Retinal pigment epithelial cell (primary cell): ENCODE data around the gene SLC6A14.

Experiments
- DNase-seq: peaks from one replicate; pipeline ENCODE4 v3.0.0-alpha.2; 2010; ENCODE audit warnings: low read depth
- H3K4me3 ChIP-seq: 2 replicates; pipeline ENCODE4 v1.5.1; 2011; ENCODE audit warnings: mild to moderate bottlenecking, low read length, control low read depth, moderate library complexity
- CTCF ChIP-seq: conservative IDR thresholded peaks from 2 replicates; pipeline ENCODE4 v1.5.1; 2011; ENCODE audit warnings: low read depth, low read length, control low read depth, inconsistent platforms

SLC6A14 gene

GRCh38 chrX:116417968-116418367 is 18.4 kb upstream of the SLC6A14 start:
- TF ChIP-seq CTCF = no peak
- no peak overlapping the region for H3K4me3 ChIP-seq
- DNase-seq = no peak

DNA sequence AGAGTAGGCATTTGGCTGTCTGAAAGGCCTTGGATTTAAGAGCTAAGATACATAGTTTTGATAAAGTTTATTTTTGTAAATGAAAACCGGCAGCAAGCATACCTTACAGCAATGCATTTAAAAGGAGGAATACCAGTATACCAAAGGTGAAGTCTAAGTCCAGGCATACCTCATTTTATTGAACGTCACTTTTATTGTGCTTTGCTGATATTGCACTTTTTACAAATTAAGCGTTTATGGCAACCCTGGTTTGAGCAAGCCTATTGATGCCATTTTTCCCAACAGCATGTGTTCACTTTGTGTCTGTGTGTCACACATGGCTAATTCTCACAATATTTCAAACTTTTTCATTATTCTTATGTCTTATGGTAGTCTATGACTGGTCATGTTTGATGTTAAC is 8.4 kb upstream of the SLC6A14 start:
- TF ChIP-seq CTCF = no peak
- DNase-seq = no peak
- no peak overlapping the region for H3K4me3 ChIP-seq

DNA sequence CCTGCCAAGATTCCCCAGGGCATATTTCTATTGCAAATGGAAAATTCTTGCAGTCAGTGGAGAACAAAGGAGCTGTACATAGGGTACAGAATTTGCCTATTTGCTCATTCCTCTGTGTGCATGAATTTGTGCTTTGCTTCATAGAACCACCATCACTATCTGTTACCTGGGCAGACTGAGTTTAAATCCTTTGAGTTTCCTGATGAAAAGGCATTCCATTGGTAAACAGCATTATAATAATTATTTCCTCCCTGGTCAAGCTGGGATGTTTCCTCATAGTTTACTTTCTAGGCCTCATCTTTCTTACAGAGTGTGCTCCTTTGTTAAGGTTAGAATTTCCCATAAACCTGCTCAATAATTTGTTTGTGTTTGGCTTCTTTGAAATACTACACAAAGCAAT is 809 bp upstream of the SLC6A14 start:
- H3K4me3 ChIP-seq = no peak overlapping the region
- no peak for DNase-seq
- no peak for TF ChIP-seq CTCF

- TF ChIP-seq CTCF = no peak
Measured at GRCh38 chrX:116449156-116449555, 12.8 kb downstream of the SLC6A14 start.

DNA sequence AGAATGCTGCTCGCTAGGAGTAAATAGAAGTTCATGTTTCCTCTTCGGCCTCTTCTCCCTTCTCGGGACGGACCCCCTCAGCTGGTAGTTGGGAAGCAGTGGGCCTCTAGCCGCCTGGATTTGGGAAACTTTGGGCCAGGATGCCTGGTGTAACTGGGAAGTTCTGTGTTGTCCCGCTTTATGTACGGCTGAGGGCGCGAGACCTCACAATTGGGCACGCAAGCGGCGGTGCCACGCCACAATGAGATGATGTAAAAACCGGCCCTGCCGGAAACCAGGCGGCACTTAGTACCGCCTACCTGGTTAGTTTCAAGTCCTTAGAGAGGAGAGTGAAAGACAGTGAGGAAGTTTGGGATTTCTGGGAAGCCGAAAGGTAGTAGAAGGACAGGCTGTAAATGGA is 26.4 kb downstream of the SLC6A14 start, which contains the start of gene CT83:
CT83 (minus strand) TSS at position 155 of the 400 bp plus-strand sequence; CDS start at position 35, 120 bp downstream.
- DNase-seq = no peak
- no peak within 1 kb of the TSS for H3K4me3 ChIP-seq
- TF ChIP-seq CTCF = no peak

More at GRCh38 chrX:116449156-116449555, 12.8 kb downstream of the SLC6A14 start:
- DNase-seq = peak; percentile 6
- H3K4me3 ChIP-seq = no peak overlapping the region

DNA sequence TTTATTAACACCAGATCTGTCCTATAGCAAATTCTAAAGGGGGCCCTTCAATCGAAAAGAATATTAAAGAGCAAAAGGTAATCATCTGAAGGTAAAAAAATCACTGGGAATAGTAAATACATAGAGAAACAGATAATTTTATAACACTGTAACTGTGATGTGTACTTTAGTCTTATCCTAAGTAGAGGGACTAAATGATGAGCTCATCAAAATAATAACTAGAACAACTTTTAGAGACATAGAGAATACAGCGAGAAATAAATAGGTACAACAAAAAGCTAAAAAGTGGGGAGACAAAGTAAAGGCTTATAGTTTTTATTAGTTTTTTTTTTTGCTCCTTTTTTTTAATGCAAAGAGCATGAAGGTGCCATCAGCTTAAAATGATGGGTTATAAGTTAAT is 43.7 kb downstream of the SLC6A14 start:
- no peak for TF ChIP-seq CTCF
- DNase-seq = no peak
- H3K4me3 ChIP-seq = no peak overlapping the region

- DNase-seq = no peak
- no peak overlapping the region for H3K4me3 ChIP-seq
- TF ChIP-seq CTCF = no peak
Measured at GRCh38 chrX:116490104-116490503, 53.7 kb downstream of the SLC6A14 start.
